GM18868 (cell line): ENCODE measurements around the gene BBX.

Experiments
- ATAC-seq: cut with Tn5 transposase; IDR thresholded peaks from one replicate; pipeline ENCODE4 v1.9.1; 2021; ENCODE audit warnings: mild to moderate bottlenecking, moderate library complexity; ENCODE audit not compliant: unreplicated experiment

Gene BBX

DNA sequence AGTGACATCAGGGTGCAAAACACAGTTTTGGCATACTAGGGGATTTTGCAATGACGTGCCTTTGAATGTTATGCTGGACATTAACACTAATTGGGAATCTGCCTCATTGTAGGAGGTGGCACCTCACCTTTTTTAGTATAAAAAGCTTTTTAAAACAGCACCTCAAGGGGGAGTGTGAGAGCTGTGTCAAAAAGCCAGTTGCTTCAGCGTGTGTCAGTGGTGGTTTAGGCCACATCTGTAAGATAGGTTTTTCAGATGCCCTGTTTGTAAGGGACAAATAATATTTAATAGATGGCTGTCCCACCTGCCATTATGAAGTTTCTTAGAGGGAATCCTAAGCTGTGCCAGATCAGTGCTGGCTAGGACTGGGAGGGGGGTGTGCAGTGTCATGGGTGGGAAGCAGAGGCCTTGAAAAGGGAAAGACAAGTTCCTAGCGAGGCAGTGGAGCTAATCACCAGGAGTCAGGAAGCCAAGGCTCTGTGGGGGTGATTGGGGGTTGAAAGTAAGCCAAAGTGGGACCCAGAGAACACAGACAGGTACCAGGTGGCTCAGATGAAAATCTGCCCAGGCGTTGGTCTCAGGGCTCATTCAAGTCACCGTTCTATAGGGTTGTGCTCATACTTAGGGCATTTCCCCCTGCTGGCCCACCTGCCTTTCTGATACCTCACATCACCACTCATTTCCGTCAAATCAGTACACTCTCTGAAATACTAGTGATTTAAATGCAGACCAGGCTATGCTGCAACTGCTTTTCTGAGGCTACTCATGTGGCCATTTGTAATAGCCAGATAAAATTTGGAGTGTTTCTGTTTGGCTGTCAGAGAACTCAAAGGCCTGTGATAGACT, 120.5 kb downstream of the BBX start:
- peak; percentile 75 for ATAC-seq

GRCh38 chr3:107644631-107645030, 121.9 kb downstream of the BBX start:
- no peak for ATAC-seq

DNA sequence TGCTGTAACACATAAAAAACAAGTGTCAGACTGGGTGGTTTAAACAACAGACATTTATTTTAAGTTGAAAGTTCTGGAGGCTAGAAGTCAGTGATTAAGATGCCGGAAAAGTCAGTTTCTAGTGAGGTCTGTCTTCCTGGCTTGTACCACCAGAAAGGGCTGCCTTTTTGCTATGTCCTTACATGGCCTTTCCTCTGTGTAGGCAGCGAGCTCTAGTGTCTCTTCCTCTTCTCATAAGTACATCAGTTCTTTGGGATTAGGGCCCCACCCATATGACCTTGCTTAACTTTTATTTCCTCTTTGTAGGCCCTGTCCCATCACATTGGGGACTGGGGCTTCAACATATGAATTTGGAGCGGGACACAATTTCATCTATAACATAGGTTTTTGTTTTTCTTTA, 128.0 kb downstream of the BBX start:
- peak; percentile 45 for ATAC-seq

GRCh38 chr3:107651782-107652181, 129.0 kb downstream of the BBX start:
- ATAC-seq, result peak; percentile 95

DNA sequence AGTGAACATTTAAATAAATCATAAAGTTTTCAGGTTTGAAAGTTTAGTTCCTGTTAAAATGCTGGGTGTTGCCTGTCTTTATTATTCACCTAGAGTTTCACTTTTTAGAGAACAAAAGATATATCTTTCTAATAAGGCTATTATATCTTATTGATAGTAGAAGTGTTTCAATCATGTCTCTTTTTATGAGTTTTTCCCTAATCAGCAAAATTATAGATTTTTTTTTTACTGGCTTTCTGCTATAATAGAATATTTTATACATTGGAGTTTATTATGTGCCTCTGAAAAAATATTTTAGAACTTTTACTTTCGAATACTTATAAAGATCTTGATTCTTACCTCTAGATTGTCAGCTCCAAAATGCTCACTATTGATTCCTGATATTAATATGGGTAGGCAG, 131.5 kb downstream of the BBX start:
- no peak for ATAC-seq

DNA sequence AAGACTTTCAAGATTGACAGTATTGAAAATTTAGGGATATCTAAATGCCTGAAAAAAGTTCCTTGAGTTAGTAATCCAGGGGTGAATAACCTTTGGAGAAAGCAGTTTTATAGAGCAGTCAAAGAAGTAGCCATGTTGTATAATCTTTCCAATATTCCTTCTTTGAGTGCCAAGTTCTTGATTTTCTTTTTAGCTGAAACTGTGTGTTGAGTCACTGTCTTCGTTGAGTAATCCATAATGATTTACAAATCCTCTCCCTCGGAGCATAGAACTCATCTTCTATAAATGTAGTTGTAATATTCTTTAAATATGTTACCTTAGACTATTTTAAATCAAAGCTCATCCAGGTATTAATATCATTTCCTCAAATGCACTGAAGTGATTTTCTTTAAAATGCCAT, 135.2 kb downstream of the BBX start:
- no peak for ATAC-seq

DNA sequence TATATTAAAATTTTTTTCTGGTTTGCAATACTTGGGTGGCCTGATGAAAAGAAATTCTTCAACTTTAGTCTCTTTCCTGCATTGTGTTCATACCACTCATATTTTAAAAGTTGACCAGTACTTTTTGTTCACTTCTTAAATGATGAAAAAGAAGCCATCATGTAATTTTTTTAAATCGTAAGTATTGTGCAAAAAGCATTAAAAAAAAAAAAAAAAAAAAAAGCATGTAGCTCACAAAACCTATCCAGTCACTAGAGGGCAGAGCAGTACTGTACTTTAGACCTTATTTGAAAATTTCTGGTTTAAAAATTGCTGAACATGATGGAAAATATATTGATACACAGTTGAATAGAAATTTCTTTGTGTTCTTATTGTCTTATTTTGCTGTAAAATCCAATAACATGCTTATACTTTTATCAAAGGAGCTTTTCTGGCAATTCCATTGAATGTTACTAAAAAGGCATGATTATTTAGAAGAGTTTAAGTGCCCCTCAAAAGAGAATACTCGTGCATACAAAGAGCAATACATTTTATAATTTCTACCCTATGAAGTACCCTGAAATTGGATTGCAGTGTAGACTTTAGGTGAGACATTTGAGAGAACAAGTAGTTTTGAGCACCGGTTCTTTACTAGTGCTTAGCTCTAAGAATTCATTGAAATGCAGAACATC, 137.7 kb downstream of the BBX start:
- ATAC-seq, result no peak

- peak; percentile 71 for ATAC-seq
These were observed 138.8 kb downstream of the BBX start for GRCh38 chr3:107661447-107662123.

GRCh38 chr3:107662124-107662507, 139.4 kb downstream of the BBX start:
- ATAC-seq, result no peak

GRCh38 chr3:107662586-107662985, 139.8 kb downstream of the BBX start:
- no peak for ATAC-seq

GRCh38 chr3:107663266-107663665, 140.5 kb downstream of the BBX start:
- no peak for ATAC-seq

GRCh38 chr3:107664614-107665013, 141.9 kb downstream of the BBX start:
- ATAC-seq, result no peak

- ATAC-seq, result no peak
These were observed 142.6 kb downstream of the BBX start for GRCh38 chr3:107665351-107665750.

DNA sequence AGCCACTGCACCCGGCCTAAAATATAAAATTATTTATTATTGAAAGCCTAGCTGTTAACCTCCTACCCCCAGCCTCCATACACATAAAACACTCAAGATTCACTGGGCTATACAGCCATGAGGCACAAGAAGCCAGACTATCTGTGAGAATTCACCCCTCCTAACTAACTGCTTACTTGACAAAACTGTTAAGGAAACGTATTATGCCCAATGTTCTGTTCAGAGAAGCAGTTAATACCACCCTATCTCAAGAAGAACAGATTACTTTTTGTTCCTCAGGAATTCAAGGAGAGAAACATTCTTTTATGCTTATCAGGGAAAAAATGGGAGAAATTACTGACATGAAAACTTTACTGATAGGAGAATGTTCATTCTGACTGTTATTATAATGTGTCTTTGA, 144.1 kb downstream of the BBX start:
- no peak for ATAC-seq

DNA sequence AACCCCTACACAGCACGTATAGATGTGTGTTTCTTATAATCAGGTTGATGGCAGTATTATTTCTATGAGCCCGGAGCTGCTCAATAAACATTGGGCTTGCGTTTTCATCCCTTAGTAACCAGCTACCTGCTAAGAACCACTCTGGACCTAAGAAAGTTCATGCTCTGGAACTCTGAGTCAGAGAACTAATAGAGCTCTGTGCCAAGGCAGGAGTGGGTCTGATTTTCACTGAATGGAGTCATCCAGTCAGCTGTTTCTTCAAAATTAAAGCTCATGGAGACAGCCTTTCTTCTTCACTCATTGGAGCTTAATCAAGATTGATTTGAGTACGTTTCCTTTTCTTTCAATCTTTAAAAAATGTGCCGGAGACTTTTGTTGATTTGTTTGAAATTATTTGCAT, 145.7 kb downstream of the BBX start:
- ATAC-seq, result no peak

DNA sequence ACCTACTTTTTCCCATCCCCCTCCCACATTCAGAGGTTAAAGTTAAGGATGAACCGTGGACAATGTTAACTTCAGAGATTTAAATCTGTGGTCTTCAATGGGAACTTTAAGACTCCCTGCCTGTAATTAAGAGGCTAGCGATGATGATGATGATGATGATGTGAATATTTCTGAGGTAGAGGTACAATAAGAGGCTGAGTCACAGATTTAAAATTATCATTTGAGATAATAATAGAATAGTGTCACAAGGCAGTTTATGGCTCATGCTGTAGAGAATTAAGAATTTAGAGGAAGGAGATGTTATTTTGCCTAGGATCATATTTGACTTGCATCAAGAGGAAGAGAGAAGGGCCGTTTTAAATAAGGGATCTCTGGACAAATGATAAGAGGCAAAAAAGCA, 146.2 kb downstream of the BBX start:
- ATAC-seq, result no peak

DNA sequence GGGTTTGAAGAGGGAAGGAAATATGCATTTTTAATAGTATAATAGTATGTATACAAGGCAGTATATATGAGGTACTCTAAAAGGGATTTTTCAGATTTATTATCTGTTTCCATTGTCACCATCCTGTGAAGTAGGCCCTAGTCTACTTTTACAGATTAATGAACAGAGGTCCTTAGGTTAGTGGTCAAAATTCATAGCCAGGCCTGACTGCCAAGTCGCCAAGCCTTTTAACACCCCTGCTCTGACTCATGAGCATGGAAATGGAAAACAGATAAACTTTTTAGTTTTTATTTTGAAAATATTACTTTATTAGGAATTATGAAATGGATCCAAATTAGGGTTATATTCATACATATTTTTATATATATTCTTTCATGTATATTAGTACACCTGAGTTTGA, 146.9 kb downstream of the BBX start:
- no peak for ATAC-seq

- no peak for ATAC-seq
These were observed 148.2 kb downstream of the BBX start for GRCh38 chr3:107670986-107671385.

- no peak for ATAC-seq
These were observed 151.6 kb downstream of the BBX start for GRCh38 chr3:107674371-107674770.

DNA sequence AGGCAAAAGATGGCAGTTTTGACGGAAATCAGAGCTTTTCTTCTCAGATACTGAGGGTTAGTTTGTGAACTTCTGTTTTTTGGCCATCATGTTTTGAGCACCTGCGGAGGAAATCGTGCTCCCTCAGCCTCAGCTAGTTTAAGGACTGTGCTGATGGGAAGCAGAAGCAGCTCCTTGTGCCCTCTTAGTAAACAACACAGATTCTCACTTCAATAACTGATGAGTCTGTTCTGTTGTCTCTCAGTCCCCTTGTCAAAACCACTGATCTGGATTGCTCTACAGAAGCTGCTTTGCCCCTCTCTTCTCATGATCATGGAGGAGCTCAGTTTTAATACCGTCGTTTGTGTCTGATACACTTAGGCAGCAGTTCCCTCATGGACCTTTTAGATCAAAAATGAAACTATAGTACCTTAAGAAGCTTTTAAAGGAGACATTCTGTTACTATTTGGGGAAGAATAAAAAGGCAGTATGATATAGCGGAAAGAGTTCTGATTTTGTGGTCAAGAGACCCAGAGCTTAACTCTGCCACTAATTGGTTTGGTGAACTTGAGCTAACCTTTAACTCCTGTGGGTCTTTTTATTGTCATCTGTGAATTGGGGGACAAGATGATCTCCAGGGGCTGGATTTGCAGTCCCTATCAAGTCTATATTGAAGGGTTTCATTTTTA, 152.6 kb downstream of the BBX start:
- ATAC-seq, result peak; percentile 63
